Activated CD4-positive, CD25-positive, alpha-beta regulatory T cell (primary cell): ENCODE results near the gene RSAD2.

Experiments used
- DNase-seq, 4 experiments: peaks; one replicate each; lab custom pipeline; 2025; lab: John Stamatoyannopoulos, UW

RSAD2 gene

DNA sequence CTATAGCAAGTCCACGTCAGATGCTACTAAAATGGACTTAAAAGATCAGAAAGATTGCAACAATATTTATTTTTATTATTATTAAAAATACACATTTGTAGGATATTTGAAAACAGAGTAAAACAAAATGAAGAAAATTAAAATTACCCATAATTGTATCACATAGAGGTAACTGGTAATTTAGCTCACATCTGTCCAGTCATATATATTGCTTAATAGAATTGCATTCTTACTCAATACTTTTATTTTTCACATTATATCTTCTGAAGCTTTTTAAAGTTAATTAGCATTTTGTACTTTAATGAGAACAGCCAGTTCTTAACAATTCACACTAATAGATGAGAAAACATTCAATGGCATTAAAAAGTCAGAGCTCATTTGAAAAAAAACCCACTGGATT is 28.1 kb downstream of the RSAD2 start:
- DNase-seq = no peak

DNA sequence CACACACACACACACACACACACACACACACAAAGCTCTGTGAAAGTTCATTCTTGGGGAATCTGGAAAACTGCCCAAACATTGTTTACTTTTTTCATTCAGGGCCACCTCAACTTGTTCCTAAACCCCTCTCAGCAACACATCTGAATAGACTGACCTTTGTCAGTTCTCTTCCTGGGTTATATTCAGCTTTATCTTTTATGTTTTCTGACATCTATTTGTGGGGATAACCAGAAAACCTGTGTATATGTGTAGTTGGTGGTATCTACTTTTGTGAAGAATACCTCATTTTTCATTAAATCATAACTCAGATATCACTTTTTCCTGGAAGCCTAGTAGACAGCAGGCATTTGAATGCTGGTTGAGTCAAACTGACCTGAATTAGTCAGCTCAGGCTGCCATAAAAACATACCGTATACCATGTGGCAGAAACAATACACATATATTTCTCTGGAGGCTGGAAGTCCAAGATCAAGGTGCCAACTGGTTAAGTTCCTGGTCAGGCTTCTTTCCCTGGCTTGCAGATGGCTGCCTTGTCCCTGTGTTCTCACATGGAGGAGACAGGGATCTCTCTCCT is 28.7 kb downstream of the RSAD2 start:
- no peak for DNase-seq

- no peak for DNase-seq
Observed at GRCh38 chr2:6908291-6908690, 30.7 kb downstream of the RSAD2 start.

DNA sequence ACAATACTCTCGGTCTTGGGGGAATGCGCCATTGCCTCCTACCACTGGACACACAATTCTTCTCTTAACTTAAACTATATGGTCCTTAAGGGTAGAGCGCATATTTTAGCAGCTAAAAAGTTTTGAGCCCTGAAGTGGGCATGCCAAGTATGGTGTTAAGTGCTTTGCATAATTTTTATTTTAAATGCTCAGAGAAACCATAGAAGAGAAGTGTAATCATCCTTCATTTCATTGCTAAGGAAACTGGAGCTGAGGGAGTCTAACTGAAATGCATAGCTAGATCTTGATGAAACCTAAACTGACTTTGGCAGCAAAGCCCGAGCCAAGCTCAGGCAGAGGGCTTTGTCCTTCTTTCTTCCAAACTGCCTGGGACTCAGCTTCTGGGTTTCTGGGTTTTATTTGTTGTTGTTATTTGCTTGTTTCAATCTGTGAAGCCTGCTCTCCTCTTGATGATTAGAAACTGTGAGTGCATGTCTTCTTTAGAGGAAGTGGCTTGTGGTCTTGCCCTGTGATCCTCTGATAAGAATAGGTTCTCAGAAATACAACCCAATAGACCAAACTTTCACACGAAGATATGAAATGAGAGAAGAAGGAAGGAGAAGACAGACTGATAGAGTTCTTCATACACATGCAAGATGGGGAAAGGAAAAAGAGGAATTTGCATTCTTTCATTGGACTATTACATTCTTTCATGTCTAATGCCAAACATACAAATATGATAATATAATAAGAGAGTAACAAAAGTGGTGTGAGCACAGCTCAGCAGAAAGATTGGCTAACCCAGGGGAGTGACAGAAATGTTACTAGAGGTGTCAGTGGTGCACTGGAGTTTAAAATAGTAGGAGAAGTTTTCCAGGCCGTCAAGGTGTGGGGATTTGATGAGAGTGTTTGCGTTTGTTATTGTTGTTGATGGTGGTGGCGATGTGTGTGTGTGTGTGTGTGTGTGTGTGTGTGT is 32.1 kb downstream of the RSAD2 start:
- no peak for DNase-seq

DNA sequence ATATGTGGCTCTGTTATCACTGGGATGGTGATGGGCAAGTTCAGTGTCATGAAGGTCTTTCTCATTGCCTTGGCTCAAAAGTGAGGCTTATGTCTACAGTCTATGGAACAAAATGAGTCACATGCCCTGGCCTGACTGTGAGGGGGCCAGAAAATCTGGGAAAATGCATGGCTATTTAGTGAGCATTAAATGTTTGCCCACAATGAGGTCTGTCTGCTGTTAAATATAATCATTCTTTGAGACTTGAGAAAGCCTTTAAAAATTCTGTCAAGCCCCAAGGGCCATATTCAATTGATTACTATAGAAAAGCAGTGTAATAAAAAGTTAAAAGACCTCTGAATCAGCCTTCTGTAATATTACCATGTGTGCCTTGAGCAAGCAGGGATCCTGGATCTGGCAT is 34.1 kb downstream of the RSAD2 start:
- no peak for DNase-seq

- peak in 1 of 4 experiments; percentile 7 for DNase-seq
Observed at GRCh38 chr2:6913415-6914157, 36.0 kb downstream of the RSAD2 start.

DNA sequence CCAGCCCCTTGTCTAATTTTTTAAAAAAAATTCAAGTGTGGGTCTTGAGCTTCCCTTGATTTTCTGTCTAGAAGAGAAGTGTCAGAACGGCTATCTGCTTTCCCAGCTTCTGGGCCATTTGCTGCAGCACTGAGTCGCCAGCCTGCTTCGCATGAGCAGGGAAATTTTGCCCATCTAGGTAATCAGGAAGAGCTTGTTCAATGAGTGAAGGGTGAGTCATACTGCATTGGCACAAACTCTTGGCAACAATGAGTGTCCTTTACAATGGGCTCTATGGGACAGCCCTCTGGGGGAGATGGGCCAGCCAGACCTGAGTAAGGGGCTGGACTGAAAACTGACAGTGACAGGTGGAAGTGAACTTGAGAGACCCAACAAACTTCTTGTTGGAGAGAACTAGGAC is 37.3 kb downstream of the RSAD2 start:
- no peak for DNase-seq

- DNase-seq = no peak
Observed at GRCh38 chr2:6915399-6915798, 37.8 kb downstream of the RSAD2 start.

DNA sequence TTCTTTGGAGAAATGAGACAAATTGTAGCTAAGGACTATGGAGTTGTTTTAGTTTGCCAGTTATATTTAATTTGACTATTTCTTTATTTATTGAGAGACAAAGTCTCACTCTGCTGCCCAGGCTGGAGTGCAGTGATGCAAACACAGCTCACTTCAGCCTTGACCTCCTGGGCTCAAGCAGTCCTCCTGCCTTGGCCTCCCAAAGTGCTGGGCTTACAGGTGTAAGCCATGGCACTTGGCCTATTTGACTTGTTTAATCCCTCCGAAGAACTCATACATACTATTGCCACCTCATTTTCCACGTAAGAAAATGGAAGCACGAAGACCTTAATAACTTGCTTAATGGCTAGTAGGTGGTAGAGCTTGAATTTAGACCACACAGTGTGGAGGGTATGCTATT is 38.6 kb downstream of the RSAD2 start:
- DNase-seq = no peak

DNA sequence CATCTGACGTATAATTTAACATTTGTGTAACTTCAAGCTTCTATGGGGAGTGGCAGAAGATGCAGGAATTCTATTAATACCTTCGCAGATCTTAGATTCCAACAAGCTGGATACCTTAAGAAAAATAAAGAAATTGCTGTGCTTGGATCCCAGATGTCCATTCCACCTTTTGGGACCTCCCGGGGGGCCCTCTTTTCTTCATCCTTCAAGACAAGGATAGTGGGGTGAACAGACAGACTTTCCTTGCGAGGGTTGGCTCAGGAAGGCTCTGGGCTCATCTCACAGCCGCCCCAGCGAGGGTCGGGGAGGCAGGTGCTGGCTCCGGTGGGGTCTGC is 39.1 kb downstream of the RSAD2 start:
- no peak for DNase-seq

DNA sequence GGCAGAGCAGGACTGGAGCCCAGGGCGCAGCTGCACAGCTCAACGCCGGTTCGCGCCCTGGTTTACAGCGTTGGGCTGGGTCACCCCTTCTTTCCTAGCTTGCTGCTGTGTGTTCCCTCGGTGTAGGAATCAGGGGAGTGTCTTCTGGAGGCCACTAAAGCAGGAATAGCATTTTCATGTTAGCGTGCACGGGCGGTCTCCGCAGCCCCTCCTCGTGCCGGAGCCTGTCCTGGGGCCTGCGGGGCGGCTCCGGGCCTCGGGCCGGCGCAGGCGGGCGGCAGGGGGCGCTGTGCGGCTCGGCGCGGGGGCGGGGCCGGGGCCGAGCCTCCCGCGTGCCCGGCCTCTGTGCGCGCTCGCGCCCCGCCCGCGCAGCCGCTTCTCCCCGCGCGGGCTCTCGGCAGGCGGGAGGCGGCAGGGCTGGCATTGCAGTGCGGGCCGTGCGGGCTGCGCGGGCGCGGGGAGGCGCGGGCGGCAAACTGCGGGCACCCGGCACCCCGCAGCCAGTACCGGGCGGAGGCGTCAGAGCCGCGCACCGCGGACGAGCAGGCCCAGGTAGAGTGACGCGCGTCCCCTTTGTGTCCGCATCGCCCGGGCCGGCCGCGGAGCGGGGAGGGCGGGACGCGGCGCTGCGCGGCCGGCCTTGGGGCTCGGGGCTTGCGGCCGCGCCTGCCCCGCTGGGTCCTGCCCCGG is 39.6 kb downstream of the RSAD2 start, which contains the start of gene RNF144A:
RNF144A (plus strand) TSS at position 342 of the 690 bp plus-strand sequence. CDS start 79,515 bp downstream, outside the sequence.
- peak; percentile 43 to 60 (median 54) for DNase-seq

DNA sequence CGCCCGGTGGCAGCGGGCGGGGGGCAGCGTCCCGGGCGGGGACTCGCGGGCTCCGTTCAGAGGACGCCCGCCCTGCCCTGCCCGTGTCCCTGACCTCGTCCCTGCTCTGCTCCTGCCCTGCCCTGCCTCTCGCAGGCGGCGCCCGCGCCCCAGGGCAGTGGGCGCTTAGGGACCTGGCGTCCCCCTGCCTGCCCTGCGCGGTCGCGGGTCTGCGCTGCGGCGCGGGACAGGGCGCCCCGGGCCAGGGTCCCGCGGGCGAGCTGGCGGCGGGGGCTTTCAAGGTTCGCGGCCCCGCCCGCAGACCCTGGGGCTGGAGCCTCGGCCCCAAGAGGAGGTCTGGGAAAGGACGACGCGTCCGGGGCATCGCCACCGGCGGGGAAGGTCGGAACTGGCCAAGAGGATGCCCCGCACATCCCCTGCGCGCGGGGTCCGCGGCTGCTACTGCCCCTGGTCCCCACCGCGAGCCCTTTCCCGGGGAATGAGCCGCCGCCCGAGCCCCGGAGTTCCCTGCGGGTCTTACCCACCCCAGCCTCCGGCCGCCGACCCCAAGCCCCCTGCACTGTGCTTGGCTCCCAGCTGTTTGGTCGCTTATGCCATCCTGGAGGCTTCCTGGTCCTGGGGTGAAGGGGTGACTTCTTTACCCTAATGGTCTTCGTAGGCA is 40.3 kb downstream of the RSAD2 start:
- DNase-seq = peak in 1 of 4 experiments; percentile 10

DNA sequence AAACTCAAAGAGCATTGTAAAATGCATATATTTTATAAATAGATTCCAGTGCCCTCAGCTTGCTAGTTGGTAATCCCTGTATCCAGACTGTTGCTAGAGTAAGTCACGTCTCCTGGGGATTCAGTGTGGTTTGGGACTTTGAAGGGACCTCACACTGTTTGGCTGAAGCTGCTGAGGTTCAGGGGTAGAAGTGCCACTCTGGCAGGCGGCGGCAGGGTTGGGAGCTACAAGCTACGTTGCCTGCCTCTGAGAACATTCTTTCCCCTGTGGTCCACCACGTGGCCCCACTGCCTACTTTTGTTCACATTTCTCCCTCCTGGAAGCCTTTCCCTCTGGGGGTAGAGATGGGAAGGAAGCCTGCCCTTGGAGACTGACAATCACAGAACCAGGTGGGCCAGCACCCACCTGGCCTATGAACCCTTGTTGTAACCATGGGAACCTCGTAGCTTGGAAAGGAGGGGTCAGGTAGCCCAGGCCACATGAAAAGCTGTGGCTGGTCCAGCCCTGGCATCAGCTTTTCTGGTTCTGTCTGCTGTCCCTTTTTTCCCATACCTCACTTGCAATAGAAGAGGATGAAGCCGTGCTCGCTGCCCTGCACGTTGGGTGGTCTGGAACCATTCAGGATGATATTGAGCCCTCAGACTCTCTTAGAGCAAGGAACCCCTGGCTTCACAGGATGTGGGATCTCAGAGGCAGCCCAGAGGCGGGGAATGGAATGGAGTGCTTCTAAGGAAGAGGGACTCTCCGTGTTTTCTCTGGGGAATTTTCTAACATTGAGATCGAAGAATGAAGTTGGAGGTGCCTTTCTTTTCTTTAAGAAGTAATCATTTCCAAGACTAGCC is 42.5 kb downstream of the RSAD2 start:
- no peak for DNase-seq

DNA sequence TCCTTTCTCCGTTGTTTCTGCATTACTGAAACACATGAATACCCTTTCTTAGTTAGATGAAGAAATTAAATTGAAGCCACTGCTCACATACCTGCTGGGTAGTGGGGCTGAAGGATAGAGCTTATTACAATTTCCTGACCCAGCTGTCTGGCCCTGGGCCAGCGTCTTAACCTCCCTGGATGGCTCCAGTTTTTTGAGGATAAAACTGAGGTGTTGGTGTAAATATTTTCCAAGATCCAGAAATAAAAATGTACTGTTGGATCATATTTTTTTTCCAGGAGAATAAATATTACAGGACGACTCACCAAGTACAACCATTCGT is 43.1 kb downstream of the RSAD2 start:
- DNase-seq = no peak

- no peak for DNase-seq
Observed at GRCh38 chr2:6921321-6921922, 43.8 kb downstream of the RSAD2 start.

GRCh38 chr2:6922201-6922656 is 44.7 kb downstream of the RSAD2 start:
- DNase-seq = no peak

DNA sequence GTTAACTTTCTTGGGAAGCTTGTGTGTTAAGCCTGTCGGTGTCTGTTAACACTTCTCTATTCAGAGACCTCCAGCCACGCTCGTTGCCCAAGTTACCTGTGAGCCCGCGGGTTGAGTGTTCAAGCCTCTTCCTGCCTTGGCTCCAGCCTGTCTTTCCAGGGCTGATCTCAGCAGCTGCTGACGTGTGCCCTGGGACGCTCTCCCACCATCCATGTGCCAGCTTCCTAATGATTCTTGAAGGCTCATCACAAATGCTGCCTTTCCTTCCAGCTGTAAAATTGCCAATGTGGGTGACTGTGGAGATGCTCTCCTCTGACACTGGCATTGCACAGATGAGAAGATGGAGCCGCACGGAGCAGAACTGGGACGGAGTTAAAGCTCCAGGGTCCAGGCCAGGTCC is 45.7 kb downstream of the RSAD2 start:
- no peak for DNase-seq

- DNase-seq = no peak
Observed at GRCh38 chr2:6924101-6924923, 46.7 kb downstream of the RSAD2 start.

GRCh38 chr2:6924924-6925409 is 47.4 kb downstream of the RSAD2 start:
- DNase-seq = no peak
